Sciatic nerve (tissue), 2 donors: ENCODE measurements around the gene BCAT1. TPM values are rescaled to one million over a fixed set of nuclear protein-coding genes. Genes with fewer than 3 reads are reported as not detected.

Experiments used
- ATAC-seq: fragments of 200-7000 bp; cut with Tn5 transposase; one replicate; pipeline ENCODE4 v1.9.1; 2020; ENCODE audit warnings: mild to moderate bottlenecking, moderate library complexity
- DNase-seq: peaks from one replicate; pipeline ENCODE4 v3.0.0-alpha.2; 2020; ENCODE audit warnings: low spot score
- intact Hi-C: fragments of 100-400 bp; cut with DNase I; formaldehyde crosslinking; loops from one replicate; pipeline ENCODE4 v1.14.2; 2022
- total RNA-seq: library from RNA; stranded (reverse); fragmentation: NEBNext Ultra II Directional; extraction: Animal tissue kit (Norgen Biotek cat#: 25700); gene quantifications from one replicate; pipeline ENCODE4 v1.2.1, GENCODE V29; 2021
- donor health status: DM: no; HTN: no; CAD: no.
- donor health status: DM: no; HTN: no; CAD: no.

The BCAT1 gene
- total RNA-seq, 1 donor from 2014 or later: 15.2 TPM

DNA sequence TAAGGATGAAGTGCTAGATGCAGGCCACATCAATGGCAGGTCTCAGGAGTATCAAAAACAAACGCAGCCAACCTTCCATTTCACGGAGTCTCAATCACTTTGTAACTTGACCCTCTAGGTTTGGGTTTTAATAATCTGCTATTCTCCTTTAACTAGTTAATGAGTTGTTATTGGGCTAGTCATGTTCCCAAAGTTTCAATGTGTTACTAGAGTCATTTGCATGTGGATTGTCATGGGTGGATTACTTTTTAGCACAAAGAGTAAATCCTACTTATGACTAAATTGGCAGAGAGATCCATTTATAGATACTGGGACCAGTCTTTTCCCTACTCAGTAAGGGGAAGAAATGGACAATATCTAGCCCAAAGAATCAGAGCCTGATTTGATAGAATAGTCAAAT, 151.0 kb downstream of the BCAT1 start:
- intact Hi-C loops: no loop called here
- no peak for DNase-seq
- ATAC-seq: no peak

DNA sequence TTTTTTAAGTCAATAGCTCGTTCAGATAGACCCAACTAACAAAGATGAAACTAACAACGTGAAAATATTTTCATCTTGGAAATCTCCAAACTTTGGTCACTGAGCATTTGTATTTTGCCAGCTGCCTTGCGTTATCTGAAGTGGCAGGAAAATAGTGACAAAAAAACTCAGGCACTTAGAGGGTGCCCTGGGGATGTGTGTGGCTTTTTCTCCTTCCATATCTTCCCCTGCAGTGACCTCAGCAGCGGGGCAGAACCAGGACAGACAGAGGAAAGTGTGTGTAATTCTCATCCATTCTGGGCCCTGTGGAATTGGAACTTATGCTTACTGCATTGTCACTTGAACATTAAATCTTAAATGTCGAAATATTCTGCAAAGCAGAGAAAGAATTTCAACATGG, 152.0 kb downstream of the BCAT1 start:
- DNase-seq: no peak
- peak; percentile 64 for ATAC-seq
- intact Hi-C loops: no loop called here

DNA sequence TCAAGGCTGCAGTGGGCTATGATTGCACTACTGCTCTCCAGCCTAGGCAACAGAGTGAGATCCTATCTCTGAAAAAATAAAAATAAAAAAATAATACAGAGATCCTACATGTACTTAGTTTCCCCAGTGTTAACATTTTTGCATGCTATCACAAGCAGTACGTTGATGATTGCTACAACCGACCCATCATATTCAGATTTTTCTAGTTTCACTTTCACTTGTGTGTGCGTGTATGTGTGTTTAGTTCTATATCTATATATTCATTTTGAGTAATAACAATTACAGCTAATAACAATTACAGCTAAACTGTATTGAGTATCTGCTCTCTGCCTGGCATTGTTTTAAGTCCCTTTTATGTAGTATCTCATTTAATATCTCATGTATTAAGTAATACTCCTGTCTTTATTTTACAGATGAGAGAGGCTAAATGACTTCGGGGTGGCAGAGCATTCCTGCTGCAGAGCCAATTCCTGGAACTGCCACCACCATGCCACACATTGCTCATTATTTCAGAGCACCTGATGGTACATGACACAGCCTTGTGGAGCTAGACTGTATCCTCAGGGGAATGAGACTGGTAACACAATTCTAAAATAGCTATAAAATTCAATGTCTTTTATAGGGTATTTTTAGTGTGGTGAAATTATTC, 153.1 kb downstream of the BCAT1 start:
- ATAC-seq (no peak), DNase-seq (no peak)
- intact Hi-C loops: no loop called here

DNA sequence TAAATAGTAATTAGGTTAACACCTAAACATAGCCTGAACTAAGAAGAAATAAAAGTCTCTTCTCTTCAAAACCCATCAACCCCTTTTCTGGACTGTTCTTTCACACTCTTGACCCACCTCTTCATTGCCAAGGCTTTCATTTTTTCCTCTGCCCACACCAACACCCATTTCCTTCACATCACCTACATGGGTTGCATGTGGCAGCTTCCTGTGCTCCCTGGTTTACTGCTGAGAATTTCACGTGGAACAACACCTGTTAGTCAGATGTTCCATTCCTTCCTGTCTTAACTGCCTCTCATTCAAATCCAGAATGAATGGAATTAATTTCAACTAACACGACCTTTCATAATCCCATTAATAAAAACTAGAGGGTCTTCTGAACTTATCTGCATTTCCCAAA, 157.3 kb downstream of the BCAT1 start:
- intact Hi-C loops: no loop called here
- no peak for ATAC-seq
- DNase-seq: no peak

DNA sequence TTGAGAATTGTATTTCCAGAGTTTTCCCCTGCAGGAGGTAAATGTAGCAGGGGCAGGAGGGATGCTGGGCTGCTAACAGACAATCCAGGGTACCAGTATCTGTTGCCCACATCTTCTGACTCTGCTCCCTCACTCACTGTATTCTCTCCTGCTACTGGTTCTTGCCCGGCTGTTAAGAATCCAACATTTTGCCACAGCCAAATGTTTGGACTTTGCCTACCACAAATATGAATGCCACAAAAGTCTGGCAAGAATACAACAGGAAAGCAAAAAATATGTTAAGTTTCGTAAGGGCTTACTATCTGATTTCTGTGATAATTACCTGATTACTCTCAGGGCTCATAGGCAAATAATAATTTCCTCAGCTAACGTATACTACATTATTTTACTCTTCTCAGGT, 160.0 kb downstream of the BCAT1 start:
- ATAC-seq: no peak
- intact Hi-C loops: no loop called here
- DNase-seq: no peak

DNA sequence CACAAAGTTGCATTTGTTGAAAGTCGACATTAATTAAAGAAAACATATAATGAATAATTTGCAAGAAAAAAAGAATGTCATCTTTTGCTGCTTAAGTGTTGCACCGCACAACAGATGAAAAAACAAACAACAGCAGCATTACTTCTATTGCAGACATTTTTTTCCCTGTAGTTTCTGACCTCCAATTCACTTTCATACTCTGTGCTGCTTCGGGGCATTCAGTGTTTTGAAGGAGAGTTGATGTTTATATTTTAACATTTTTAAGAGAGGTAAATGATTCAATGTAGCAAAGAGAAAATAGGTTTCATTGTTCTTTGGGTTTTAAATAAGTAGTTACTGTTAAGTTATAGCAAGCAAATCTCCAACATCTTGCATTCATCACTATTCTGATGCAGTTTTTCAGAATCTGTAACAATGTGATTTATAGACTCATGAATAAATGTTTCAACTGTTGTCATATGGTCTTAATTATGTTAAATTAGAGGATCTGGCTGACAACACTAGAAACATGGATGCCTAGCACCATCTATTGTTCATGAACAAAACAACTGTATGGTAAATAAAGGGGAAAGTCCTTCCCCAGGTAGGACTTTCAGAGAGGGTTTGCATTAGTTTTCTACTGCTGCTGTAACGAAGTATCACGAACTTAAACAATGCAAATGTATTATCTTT, 168.1 kb downstream of the BCAT1 start:
- no peak for DNase-seq
- intact Hi-C loops: no loop called here
- ATAC-seq: no peak

DNA sequence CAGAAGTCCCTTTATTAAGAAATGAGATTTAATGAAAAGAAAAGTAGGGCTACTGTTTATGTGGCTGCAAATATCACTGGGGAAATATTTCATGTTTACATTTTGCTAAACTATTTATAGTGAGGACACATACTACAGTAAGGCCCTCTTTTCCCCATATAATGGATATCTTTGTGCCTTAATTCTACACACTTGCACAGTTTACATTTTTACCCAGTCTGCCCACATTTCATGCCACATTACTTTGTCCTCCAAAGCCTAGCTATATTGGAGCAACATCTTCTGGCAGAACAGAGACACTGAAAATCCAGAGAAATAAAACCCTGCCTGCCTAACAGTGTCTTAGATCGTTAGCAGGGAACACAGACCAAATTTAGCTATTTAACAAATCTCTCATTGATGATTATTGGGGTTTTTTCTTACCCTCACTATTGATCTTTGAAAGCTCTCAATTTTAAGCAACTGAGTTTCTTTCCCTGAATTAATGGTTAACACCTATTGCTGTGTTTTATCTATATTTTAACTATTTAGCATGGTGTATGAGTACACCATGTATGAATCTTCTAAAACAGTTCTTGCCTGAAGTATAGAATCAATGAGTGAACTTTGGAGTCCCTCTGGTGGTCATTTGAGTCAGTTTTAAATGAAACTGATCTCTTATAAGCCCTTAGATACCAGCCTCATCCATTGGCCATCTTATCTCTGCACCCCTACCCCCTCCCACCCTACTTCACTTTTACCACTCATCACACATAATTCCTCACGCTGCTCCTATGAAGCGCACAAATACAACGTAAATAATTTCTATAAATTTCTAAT, 170.2 kb downstream of the BCAT1 start:
- no peak for DNase-seq
- ATAC-seq: peak; percentile 51
- intact Hi-C loops: no loop called here

DNA sequence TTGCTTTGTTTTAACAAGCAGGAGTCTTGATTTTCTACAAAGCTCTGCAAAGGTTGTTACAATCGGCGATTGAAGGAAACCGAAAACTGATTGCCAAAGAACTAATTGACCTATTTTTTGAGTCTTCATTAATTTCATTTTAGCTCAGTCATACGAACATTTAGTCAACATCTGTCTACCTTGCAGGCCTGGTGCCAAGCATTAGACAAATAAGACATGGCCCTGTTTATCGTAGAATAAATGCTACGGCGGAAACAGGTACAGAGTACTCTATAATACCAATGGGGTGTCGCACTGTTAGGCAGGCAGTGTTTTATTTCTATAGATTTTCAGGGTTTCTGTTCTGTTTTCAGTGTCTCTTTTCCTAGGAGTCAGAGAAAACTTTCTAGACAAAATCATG, 171.5 kb downstream of the BCAT1 start:
- intact Hi-C loops: no loop called here
- no peak for DNase-seq
- no peak for ATAC-seq

DNA sequence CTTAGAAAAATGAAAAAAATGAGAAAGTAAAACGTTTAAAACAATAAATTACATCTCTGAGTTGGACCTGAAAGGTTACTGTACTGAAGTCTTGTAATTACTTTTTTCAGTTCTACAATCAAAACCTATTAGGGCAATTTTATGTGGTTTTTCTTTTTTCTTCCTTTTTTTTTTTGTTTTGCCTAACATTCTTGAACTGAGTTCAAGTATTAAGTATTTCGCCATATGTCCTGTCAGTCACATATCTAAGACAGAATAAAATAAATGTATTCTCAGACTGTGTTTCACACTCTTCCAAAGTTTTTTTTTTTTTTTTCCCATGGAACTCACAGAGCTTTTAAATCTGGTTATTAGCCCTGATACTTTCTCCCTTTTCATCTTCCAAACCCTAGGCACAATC, 172.0 kb downstream of the BCAT1 start:
- intact Hi-C loops: no loop called here

DNA sequence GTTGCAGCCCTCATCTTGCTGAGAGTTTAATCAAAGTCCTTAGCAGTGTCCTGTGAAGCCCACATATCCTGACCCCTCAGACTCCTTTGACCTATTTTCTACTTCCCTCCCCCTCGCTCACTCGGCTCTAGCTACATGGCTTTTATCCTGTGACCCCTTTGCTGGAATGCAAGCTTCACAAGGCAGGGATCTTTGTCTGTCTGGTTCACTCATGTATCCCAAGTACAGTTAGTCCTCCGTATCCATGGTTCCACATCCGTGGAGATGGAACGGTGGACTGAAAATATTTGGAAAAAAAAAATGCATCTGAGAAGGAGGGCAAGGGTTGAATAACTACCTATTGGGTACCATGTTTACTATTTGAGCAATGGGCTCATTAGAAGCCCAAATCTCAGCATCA, 173.8 kb downstream of the BCAT1 start:
- intact Hi-C loops: no loop called here
- DNase-seq (no peak), ATAC-seq (no peak)

More for the DNA sequence above, 172.0 kb downstream of the BCAT1 start:
- no peak for ATAC-seq
- no peak for DNase-seq

DNA sequence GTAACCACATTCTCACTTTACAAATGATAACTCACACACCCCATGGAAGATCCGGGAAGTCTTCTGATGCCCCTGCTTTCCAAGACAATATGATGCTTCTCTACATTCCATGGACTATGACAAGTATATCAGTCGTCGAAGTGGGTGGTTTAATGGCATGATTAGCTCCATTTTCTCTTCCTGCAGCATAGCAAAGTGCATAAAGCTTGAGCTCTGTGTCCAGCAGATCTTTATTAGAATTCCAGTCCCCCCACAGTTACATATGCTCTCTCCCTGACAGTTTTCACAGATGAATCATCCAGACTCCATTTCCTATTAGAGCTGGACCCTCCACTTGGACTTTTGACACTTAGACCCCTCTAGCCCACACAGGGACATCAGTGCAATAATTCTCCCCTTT, 174.9 kb downstream of the BCAT1 start:
- no peak for ATAC-seq
- intact Hi-C loops: no loop called here

DNA sequence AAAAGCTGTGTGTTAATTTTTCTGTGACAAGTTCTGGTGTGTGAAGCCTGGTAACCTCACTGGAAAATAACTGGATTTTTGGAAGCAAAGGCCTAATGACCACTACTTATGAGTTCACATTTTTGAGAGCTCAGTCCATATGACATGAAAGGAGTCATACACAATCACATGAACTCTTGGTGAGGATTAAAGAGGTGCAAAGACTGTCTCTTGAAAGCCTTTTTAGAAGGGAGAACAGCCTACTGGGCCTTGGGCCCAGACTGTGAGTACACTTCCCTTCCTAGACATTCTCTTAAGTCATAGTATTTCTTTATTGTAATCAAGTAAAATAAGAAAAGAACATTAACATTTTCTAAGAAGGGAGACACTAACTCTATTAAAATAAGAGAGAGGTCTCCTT, 176.1 kb downstream of the BCAT1 start:
- intact Hi-C loops: no loop called here
- DNase-seq (no peak), ATAC-seq (no peak)

More for the DNA sequence above, 174.9 kb downstream of the BCAT1 start:
- DNase-seq: no peak

DNA sequence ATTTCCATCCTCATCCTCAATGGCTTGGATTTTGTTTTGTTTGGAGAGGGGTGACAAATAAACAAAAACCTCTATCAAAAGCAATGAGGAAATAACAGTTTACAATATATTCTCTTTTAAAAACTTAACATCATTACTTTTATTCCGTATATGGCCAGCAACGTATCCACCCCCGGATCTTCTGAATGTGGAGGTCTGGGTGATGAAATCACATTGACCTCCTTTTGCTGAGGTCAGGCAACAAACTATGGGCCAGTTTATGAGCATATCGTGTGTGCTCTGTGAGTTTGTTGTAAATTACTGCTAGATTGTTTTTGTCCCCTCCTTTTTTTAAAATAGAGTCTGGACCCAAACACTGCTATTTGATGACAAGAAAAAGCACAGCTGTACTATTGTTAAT, 178.1 kb downstream of the BCAT1 start:
- intact Hi-C loops: no loop called here
- DNase-seq: no peak
- ATAC-seq: no peak

DNA sequence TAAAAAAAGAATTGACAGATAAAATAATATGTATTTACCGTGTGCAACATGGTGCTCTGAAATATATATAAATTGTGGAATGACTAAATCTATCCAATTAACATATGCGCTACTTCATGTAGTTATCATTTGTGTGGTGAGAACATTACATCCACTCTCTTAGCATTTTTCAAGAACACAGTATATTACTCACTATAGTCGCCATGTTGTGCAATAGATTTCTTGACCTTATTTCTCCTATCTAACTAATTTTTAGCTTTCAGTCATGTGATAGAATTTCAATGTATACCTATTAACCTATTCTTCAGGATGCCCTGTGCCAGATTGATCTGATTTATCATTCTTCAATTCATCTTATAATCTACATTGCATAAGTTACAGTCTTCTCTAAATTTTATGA, 178.6 kb downstream of the BCAT1 start:
- intact Hi-C loops: no loop called here
- DNase-seq (no peak), ATAC-seq (no peak)

DNA sequence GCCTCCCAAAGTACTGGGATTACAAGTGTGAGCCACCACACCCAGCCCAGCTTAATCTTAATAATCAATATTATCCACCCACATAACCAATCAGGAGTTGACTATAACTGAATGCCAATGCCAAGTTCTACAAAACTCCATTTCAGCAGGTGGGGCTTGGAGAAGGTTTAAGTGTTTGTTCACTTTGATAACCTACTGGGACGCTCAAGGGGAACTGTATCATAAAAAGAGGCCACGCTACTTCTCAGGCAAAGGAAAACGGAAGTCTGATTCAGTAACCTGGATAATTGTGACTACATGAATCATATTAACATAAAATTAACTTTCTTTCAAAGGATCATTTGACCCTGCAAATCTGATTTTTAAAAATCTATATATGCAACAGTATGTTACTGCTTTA, 179.2 kb downstream of the BCAT1 start:
- ATAC-seq: no peak
- intact Hi-C loops: no loop called here
- DNase-seq: no peak

DNA sequence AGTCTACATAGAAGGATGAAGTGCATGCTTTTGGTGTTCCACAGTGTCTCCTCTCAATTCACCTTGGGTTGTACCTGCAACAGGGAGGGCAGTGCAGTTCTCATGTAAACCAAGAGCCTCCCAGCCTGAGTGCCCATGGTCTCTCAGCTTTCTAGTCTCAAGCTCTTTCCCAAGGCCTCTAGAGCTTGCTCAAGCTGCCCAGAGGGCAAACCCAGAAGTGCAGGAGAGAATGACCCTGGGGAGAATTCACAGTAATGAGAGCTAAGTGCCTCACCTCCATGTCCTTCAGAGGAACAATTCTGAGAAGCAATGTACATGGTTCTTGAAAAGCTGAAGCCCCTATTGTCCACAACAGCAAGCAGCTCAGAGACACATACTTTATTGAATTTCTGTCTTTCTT, 180.5 kb downstream of the BCAT1 start:
- DNase-seq: no peak
- no peak for ATAC-seq
- intact Hi-C loops: no loop called here

DNA sequence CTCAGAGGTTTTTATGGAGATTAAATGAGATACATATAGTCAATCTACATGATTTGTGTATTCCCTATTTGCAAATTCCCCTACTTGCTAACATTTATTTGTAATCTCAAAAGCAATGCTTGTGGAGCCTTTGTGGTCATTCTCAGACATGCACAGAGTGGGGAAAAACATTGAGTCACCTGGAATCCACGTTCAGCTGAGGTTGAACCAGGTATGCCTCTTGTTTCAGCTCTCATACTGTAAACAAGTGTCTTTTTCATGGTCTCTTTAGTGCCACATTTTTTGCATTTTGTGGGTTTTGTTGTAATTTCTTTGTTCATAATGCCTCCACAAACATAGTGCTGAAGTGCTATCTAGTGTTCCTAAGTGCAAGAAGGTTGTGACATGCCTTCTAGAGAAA, 181.9 kb downstream of the BCAT1 start:
- no peak for ATAC-seq
- no peak for DNase-seq
- intact Hi-C loops: no loop called here

DNA sequence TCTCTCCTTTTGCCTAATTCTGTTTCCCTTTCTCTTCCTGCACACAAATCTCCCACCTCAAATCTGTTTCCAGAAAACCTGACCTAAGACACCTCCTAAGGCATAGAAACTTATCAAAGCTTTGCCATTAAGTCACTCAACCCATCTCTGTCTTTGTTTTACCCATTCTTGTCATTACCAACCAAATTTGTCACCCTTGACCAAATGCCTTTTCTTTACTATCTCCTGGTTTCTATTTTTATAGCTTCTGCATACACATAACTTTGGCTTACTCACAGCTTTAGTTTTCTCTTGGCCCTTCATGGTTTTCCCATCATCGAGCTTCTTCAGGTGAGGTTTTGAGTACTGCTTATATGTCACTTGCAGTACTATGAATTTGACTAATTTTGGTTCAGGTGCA, 184.2 kb downstream of the BCAT1 start:
- DNase-seq (no peak), ATAC-seq (no peak)
- intact Hi-C loops: no loop called here

DNA sequence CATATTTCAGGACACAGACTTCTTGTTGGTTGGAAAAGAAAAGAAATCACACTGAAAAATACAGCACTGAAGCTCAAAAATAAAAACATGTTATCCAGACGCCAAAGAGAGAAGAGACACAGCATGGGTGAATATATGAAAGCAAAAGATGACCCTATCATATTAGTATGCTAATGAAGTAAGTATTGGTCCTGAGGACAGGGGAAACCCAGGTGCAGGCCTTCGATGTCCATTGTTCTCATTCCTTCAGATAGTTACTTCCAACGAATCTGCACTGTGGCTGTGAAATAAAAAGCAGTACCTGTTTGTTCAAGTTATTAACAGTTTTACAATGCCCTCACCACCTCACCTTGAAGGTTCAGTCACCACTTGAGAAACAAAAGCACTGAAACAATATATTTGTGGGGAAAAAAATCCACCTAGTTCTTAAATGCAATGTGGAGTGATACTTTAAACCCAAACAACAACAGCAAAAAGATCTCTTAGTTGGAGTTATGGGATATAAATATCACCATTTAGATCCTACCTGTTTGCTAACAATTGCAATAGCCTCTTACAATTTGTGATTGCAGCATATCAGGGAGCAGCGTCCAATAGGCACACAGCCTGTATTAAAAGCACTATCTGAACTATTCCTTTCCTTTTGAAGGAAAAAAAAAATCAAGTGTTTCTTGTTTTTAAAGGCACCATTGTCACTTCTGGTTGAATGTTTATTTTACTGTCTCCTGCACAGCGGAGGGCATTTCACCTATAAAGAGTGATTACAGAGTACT, 188.1 kb downstream of the BCAT1 start:
- intact Hi-C loops: no loop called here
- ATAC-seq (no peak), DNase-seq (no peak)

DNA sequence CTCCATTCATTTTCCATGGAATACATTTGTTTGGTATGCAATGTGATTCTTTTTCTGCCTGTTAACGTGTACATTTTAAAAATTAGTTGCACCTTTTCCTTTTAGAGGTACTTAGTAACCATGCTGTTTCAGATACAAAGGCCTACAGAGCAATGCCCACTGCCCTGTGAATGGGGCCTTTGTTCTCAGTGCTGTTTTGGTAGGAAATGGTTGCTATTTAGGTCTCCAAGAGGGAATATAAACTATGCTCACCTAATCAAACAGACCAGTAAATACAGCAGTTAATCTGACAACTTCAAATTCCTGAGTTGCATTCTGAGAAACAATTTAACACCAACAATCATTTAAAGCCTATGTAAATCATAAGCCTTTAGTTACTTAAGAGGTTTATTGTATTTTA, 188.7 kb downstream of the BCAT1 start:
- DNase-seq (no peak), ATAC-seq (peak; percentile 90)
- intact Hi-C loops: no loop called here
